AG09309 (cell line): ENCODE measurements around the gene SVIL.
"Not testable (repeated sequence)": the region's sequence is repeated elsewhere in the genome, so short reads cannot be mapped to it uniquely, and the experiment has no call there.

Experiments
- DNase-seq: peaks from one replicate; pipeline ENCODE4 v3.0.0-alpha.2; 2010; ENCODE audit warnings: low read depth
- H3K4me3 ChIP-seq: 2 replicates; pipeline ENCODE4 v1.5.1; 2011; ENCODE audit warnings: mild to moderate bottlenecking, low read depth, low read length, moderate library complexity; ENCODE audit not compliant: control insufficient read depth
- TF ChIP-seq, protein P1 (sequence below): IDR thresholded peaks from 2 replicates; pipeline ENCODE4 v1.5.1; 2011; ENCODE audit warnings: mild to moderate bottlenecking, low read depth, low read length, inconsistent platforms; ENCODE audit not compliant: insufficient read depth, control insufficient read depth; ENCODE audit errors: missing control alignments

Gene SVIL

GRCh38 chr10:29596356-29596755 lies 38.4 kb downstream of the SVIL start:
- no peak for DNase-seq
- H3K4me3 ChIP-seq: no peak overlapping the region
- TF ChIP-seq, protein P1, sequence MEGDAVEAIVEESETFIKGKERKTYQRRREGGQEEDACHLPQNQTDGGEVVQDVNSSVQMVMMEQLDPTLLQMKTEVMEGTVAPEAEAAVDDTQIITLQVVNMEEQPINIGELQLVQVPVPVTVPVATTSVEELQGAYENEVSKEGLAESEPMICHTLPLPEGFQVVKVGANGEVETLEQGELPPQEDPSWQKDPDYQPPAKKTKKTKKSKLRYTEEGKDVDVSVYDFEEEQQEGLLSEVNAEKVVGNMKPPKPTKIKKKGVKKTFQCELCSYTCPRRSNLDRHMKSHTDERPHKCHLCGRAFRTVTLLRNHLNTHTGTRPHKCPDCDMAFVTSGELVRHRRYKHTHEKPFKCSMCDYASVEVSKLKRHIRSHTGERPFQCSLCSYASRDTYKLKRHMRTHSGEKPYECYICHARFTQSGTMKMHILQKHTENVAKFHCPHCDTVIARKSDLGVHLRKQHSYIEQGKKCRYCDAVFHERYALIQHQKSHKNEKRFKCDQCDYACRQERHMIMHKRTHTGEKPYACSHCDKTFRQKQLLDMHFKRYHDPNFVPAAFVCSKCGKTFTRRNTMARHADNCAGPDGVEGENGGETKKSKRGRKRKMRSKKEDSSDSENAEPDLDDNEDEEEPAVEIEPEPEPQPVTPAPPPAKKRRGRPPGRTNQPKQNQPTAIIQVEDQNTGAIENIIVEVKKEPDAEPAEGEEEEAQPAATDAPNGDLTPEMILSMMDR: no peak

DNA sequence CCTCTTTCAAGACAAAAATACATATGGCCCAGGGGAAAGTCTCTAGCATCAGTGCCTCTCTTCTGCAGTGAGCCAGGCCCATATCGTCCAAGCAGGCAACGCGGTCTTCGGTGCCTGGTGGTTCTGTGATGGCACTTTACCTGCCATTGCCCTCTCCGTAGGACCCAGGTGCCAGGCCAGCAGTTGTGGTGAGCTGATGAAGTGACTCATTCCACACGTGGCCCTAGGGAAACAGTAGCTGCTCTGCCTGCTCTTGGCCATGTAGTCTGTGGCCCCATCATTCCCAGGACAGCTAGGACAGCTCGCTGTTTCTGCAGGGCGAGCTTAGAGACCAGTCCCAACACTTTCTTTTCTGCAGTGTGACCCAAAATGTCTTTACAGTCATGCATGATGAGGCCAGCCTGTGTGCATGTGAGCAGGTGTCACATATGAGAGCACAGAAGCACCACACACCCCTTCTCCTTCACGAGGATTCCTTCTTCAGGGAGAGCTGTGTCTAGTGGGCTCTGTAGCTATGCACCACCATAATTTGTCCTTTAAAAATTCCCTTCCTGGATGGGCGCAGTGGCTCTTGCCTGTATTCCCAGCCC lies 39.0 kb downstream of the SVIL start:
- TF ChIP-seq, protein P1: no peak
- no peak for DNase-seq
- H3K4me3 ChIP-seq: no peak overlapping the region

DNA sequence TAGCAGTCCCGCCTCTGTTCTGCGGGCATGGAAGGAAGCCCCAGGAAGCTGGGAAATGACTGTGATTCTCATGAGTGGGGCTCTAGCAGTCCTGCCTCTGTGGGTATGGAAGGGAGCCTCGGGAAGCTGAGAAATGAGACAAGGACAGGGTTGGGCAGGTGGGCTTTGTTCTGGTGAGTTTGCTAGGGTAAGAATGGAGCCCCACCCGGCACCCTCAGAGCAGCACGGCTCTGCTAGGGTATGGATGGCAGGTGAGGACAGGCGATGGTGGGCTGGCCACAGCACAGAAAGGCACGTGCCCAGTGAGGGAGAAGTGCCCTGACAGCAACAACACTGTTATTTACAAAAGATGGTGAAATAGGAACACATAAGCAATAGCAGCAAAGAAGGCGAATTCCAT lies 39.6 kb downstream of the SVIL start:
- TF ChIP-seq, protein P1: no peak

GRCh38 chr10:29591651-29591968 lies 43.2 kb downstream of the SVIL start:
- TF ChIP-seq, protein P1: no peak

More for the DNA sequence above, 39.6 kb downstream of the SVIL start:
- H3K4me3 ChIP-seq: no peak overlapping the region
- no peak for DNase-seq

DNA sequence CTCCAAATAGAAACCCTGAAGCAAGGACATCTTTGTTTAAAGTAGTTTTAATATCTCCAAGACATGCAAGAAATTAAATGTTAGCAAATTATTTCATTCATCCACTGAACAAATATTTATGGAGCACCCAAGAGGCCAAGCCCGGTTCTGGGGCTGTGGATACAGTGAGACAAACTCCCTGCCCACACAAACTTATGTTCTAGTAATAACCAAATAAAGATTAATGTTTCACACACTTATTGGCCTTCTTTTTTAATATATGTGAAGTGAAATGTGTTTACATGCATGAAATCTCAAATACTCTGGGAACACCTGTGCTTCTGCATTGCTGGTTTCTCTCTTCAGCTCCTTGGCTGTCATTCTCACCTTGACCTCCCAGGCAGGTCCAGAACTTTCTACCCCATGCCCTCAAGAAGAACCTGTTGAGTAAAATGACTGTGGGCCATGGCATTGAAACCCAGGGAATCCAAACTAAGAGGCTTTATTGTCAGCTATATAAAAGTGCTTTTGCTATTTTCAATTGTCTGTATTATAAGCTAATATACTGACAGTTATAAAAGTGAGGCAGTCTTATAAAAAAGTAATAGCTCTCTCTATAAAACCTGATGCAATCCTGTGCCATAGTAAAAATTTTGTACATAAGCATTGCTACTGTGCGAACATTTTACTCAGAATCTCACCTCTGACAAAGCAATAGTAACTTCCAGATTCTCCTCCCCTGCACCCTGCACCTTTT lies 43.7 kb downstream of the SVIL start:
- H3K4me3 ChIP-seq: no peak overlapping the region
- DNase-seq: no peak
- TF ChIP-seq, protein P1: no peak

More at GRCh38 chr10:29591651-29591968, 43.2 kb downstream of the SVIL start:
- no peak for DNase-seq
- H3K4me3 ChIP-seq: no peak overlapping the region

DNA sequence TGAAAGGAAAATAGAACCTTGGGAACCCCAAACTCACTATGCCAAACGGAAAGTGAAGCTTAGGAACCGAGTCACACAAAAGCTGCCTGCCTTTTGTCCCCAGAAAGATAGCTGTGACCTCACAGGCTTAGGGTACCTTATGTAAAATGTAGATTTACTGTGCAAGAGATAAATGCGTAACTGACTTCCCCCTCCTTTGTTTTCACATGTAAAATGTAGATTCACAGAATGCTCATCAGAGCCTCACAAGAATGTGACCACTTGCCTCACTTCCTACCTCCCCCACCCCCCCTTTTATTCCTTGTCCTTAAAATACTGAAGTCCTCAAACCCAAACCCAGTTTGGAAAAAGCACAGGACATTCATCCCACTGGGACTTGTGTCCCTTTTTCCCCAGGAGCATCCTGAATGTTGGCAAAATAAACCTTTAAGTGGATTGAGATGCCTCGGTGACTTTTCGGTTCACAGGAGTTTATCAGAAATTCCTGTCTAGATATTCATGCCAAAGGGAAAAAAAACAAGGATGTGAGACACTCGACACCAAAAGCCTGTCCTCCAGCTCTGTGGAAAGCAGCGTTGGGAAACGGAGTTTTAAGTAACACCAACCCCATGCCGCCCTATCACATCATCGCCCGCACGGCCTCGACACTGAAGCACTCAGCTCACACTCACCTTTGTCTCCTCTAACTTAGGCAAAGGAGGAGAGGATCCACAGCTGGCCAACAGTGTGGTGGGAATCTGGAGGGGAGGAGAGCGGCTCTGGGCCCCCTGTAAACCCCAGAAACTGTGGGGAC lies 45.9 kb downstream of the SVIL start:
- DNase-seq: no peak
- H3K4me3 ChIP-seq: no peak overlapping the region
- TF ChIP-seq, protein P1: no peak

GRCh38 chr10:29587750-29588628 lies 46.8 kb downstream of the SVIL start:
- DNase-seq, H3K4me3 ChIP-seq: not testable (repeated sequence)

DNA sequence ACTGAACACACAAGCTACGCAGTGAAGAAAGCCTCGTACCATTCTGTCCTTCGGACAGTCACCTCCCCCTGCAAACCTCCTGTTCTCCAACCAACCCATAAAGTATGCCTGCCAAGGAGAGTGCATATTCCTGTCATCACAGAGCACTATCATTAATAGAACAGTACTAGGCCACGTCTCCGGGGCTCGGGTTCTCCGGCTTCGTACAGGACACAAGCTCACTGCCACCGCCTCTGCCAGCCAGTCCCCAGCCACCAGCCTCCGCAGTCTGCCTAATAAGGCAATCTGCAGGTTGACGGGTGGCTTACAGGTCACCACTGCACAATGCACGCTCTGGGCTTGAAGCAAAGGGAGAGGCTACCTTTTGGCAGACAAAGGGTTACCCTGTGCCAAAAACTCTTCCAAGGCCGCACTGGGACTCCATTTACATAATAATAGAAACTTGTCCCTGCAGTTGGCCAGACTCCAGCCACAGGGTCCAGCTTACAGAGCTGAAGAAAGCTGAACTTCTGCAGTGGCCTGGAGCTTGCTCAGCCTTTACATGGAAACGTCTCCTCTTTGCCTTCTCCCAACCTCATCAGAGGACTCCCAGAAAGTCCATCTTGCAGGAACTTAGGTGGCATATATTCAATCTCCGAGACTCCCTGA lies 47.5 kb downstream of the SVIL start:
- not testable (repeated sequence) for DNase-seq, H3K4me3 ChIP-seq
